Body of pancreas (tissue), 4 donors: ENCODE results near the gene SPDYE6.

Source experiments
- POLR2A ChIP-seq, 3 donors: fragments of 450-650 bp; IDR thresholded peaks; one replicate each; pipeline ENCODE4 v1.6.1; 2016; ENCODE audit warnings: antibody characterized with exemption in 3 of 3, mild to moderate bottlenecking in 2 of 3
- TF ChIP-seq, protein P1 (sequence below), 7 experiments: fragments of 450-650 bp in 4 of 7; fragments of 200-600 bp in 3 of 7; sonication (generic) in 3 of 7; IDR thresholded peaks; one replicate each; pipeline ENCODE4 v1.5.1; 2016 to 2019; ENCODE audit warnings: antibody characterized with exemption in 7 of 7

- no peak for TF ChIP-seq POLR2A (IDR thresholded peaks at IDR 0.05)
- TF ChIP-seq, protein P1, sequence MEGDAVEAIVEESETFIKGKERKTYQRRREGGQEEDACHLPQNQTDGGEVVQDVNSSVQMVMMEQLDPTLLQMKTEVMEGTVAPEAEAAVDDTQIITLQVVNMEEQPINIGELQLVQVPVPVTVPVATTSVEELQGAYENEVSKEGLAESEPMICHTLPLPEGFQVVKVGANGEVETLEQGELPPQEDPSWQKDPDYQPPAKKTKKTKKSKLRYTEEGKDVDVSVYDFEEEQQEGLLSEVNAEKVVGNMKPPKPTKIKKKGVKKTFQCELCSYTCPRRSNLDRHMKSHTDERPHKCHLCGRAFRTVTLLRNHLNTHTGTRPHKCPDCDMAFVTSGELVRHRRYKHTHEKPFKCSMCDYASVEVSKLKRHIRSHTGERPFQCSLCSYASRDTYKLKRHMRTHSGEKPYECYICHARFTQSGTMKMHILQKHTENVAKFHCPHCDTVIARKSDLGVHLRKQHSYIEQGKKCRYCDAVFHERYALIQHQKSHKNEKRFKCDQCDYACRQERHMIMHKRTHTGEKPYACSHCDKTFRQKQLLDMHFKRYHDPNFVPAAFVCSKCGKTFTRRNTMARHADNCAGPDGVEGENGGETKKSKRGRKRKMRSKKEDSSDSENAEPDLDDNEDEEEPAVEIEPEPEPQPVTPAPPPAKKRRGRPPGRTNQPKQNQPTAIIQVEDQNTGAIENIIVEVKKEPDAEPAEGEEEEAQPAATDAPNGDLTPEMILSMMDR (IDR thresholded peaks at IDR 0.05): no peak
Observed at GRCh38 chr7:102310414-102310815, 45.8 kb downstream of the SPDYE6 start.
